Ramos (cell line): Measurements from ENCODE around the gene FAT3.

Experiments used
- in situ Hi-C: fragments of 300-500 bp; cut with MboI; formaldehyde crosslinking; loops from one replicate; pipeline ENCODE4 v1.14.3; 2022; ENCODE audit warnings: low sequenced_read_pairs; ENCODE audit not compliant: unreplicated experiment

FAT3 gene

DNA sequence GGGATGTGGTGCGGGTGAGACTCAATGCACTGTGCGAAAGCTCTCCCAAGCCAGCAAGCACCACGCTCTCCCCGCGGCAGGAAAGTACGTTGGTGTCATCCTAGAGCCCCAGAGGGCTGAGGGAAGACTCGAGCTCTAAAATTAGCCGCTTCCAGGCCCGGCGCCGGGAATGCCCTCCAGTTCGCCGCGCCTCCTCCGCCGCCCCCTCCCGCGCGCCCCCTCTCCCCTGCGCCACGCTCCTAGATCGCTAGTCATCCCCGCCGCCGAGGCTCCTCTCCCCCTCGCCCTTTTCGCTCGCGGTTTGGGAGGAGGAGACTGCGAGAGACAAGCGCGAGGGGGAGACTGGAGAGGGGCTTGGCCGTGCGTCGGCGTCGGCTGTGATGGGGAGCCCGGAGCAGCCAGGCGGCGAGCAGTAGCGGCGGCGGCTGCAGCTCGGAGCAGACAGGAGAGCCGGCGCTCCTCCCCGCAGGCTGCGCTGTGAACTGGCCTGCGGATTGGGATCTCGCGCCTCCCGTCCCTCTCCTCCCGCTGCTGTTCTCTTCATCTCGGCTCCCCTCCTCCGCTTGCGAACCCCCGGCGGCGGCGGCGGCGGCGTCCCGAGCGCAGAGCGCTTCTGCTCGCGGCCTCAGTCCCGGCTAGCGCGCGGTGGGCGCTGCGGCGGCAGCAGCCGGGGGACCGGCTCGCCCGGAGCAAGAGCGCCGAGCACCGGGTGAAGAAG is at the start of gene FAT3:
Gene FAT3 (plus strand): TSS at position 412 of the 718 bp plus-strand sequence. CDS start 127,295 bp downstream, outside the sequence.
- in situ Hi-C loops = no loop called here

DNA sequence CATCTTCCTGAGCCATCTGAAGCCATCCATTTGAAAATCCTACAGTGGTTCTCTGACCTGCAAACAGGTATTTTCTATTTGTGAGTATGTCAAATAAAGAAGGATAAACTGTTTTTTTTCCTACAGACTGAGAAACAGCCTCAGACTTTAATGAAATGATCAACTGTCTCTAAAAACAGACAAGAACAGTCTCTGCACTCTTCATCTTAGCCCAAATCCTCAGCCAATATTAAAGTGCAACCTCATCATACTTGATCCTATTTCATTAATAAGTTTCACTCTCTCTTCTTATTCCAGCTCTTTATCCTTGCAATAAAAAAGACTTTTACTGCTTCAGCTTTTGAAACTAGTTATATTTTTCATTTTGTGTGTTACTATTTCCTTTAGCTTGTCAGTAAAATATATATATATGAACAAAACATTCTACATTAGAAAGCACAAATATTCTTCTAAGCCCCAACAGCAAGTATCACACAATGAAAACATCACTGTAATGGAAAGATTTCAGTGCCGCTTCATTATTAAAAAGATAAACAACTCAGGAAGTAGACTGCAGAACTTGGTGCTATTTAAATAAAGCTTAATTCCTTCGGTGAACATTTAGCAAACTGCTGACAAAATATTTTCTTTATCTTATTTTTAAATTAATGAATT is 45.5 kb upstream of the FAT3 start:
- in situ Hi-C loops = no loop called here

DNA sequence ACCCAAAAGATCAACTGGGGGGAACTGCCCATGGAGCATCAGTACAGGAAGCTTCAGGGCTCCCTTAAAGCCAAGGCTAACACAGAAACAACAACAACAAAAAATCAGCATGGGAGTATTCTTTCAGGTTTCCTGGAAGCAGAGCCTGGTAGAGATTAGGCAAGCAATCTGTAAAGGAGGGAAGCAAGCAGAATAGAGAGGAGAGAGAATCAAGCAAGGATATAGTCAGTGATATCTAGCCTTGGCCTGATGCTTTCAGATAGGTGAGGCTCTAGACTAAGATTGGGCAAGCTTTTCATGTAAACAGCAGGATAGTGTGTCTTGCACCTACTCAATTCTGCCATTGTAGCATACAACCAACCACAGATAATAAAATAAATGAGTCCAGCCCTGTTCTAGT is 44.4 kb upstream of the FAT3 start:
- in situ Hi-C loops = no loop called here

DNA sequence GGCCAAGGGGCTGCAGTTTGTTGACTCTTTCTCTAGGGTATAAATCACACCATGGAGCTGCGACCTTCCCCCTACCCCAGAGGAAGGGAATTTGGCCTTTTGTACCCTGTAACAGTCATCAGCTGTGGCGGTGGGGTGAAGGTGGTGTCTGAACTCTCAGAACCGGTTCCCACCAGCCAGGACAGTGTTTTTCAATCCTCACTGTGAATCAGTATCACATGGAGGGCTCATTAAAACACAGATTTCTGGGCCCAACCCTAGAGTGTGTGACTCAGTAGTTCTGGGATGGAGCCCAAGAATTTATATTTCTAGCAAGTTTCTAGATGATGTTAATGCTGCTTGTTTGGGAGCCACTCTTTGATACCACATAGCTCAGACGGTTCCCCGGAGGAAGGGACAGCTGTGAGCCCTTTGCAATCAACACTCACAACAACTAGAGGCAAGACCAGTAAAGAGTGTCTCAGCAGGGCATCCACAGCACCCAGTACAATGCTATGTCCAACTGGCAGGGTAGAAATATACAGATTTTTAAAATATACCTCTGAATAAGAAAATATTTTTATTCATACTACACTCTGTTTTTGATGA is 43.9 kb upstream of the FAT3 start:
- in situ Hi-C loops = no loop called here

DNA sequence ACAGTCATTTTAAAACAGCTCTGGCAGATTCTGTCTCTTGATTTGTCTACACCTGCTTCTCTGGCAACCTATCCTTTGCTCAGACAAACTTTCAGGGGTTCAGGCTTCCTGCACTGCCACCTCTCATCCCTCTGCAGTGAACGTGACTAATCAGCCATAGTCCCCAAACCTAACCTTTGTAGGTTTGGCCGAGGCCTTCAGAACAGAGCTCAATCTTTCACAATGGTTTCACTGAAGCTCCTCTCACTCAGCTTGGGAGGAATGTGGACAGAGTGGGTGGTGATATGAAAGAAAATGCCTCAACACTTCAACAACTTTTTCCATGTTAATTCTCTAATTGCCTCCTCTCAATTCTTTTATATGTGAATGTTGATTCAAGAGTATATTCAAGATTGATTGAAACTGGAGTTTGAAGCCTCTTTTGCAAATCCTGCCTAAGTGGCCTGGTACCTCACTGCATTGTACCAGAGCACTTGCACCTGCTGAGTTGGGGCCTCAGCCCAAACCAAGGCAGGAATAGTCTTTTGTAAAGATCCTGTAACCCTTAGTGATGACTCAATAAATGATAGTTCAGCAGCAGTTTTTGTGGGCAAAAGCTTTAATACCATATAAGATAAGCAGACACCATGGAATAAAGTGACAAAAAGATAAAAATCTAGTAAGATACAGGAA is 33.9 kb upstream of the FAT3 start:
- in situ Hi-C loops = no loop called here

DNA sequence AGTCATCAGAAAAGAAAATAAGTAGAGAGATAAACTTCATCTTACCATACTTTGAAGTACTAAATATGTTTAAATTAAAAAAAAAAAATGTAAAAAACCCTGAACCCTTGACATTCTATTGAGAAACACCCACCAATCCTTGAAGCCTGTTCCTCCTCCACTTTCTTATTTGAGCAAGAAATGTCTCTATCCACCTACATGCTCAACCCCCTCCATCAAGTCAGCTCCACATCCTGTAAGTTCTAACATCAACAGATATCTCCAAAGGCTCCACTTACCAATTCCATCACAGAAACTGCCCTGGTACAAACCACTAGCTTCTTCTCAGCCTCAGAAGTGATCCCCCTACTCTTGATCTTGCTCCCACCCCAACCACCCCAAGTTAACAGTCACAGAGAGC is 32.5 kb upstream of the FAT3 start:
- in situ Hi-C loops = no loop called here

DNA sequence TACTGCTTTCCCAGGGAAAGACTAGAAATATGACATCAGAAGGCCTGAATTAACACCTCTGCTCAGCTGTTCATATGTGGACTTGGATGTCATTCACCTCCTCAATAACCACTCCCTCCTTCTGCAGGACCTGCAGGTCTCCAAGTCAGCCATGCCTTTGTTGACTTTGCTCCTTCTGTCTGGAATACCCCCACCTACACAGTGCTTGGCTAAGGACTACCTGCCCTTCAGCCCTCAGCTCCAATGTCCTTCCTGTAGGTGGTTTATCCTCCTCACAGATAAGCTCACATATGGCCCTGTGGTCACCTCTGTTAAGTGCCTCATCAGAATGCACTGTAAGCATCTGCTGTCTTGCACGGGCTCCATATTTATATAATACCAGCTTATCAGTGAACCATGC is 26.4 kb upstream of the FAT3 start:
- in situ Hi-C loops = no loop called here

DNA sequence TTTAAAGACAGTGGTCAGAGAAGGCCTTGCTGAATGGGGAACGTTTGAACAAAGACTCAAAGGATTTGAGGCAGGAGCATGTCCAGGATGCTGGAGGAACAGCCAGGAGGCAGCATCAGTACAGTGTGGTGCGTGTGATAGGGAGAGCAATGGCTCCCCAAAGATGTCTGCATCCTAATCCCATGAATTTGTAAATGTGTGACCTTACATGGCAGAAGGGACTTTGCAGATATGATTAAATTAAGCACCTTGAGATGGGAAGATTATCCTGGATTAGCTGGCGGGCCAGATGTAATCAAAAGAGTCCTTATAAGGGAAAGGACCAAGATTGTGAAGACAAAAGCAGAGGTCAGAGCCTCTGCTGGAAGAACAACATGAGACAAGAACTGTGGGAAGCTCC is 24.6 kb upstream of the FAT3 start:
- in situ Hi-C loops = no loop called here

DNA sequence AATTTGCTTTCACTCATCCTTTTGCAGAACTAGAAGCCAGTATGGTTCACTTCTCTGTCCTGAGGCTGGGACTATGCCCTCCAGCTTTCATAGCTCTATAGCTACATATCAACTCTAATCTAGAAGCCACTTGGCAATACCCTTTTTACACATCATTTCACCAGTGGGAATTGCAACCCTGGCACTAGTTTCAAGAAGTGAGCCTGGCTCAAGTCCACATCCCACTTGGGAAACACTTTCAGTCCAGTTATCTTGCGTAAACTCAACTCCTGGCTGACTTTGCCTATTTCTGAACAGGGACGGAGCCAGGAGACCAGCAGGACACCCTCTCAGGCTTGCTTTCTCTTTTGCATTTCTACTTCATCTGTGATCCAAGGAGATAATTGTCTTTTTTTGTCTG is 19.9 kb upstream of the FAT3 start:
- in situ Hi-C loops = no loop called here

DNA sequence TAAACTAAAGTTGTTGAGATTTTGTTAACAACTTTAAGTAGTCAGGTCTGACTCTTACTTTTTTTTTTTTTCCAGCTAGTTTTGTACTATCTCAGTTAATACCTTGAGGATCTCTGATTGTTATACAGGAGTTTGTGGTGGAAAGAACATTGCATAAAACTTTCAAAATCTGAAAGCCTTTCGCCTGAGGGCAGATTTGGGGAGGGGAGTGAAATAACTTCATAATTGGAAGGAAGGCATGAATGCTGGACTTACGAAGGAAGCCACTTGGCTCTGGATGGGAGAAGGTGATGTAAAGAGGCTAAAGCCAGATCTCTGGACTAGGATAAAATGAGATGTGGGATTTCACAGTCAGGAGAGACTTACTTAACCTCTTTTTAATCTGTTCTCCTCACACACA is 18.2 kb upstream of the FAT3 start:
- in situ Hi-C loops = no loop called here

DNA sequence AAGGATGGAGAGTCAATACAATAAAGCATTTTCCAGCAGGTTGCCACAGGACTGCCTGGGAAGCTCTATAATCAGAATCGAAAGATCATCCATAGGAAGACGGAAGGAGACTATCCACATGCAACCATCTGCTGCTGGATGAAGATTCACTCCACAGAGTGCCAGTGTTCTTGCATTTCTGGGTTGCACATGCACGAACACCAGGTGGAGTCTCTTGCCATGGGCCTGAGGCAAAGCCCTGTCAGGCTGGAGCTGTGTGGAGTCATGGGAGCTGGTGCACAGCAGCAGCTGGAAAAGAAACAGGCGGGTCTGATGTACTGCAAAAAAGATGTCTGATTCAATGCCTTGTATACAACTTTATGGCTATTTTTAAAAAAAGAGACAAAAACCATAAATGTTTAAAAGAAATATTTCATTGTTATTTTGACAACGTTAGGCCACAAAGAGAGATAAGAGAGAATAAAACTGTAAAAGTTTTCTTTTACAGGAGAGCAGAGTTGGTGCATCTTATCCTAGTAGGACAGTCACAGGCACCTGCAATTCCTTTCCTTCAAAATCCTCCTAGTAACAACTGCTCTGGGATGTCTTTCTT is 12.9 kb upstream of the FAT3 start:
- in situ Hi-C loops = no loop called here

DNA sequence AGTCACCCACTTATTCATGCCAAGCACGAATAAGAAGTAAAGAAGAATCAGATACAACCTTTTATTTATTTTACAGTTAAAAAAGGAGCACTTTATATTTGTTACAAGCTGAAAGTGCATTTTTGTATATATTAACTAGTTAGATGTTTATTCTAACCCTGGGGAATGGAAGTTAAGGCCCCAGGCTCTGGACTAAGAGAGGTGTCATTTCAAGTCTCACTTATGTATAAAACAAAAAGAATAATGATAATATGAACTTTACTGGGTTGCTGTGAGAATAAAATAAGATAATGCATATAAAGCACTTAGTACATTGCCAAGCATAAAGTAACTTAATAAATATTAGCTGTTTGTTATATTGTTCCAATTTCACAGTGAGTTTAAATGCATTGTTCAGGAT is 12.1 kb upstream of the FAT3 start:
- in situ Hi-C loops = no loop called here

DNA sequence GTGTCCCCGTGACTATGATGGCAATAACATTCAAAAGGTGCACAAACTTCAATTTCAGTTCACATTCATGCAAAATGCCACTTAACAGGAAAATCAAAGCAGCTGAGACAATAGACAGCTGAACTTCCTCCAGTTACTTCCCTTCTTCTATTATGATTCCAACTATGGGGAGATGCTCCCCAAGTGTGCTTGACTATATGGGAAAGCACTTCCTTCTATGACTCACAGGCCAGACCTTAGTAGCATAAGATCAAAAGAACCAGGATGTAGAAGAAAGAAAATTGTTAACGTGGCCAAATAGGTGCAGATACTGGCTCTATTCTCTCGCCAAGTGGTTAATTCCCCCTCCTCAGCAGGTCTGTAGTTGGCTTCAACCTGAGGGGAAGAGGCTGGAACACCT is 7.8 kb upstream of the FAT3 start:
- in situ Hi-C loops = no loop called here

DNA sequence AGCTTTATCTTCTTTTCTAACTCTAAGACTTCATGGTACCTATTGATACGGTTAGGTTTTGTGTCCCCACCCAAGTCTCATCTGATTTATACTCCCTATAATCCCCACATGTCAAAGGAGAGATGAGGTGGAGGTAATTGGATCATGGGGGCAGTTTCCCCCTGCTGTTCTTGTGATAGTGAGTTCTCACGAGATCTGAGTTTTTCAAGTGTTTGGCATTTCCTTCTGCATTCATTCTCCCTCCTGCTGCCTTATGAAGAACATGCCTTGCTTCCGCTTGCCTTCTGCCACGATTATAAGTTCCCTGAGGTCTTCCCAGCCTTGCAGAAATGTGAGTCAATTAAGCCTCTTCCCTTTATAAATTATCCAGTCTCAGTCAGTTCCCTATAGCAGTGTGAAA is 5.1 kb upstream of the FAT3 start:
- in situ Hi-C loops = no loop called here

DNA sequence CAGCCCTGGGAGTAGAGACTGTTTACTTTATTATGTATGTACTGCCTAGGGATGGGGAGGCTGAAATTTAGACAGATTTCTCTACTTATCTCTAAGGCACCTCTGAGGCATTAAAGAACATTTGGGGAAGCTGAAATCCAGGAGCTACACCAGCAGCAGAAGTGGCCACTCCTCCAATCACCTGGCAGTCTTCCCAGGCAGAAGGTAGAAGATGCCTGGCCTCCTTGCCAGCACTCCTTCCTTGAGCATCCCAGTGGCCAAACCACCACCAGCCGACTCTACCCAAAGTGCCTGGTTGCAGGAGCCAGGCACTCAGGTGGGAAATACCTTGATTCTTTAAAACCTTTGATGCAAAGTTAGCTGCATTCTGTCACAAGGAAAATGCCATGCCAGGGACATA is 1.9 kb upstream of the FAT3 start:
- in situ Hi-C loops = no loop called here

DNA sequence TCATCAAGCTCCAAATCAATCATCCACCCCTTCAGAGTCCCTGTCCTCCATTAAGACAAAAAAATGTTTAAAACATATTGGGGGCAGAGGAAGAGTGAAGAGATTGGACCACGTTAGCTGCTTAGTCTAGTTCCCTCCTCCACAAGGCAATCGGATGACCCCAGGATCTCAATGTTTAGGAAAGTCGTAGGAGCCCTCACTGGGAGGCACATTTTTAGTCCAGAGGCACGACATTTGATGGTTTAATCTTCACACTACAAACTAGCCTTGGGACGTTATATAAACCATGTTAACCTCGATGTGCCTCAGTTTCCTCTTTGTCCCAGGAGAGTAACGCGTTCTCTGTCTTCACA is 588 bp upstream of the FAT3 start:
- in situ Hi-C loops = no loop called here

DNA sequence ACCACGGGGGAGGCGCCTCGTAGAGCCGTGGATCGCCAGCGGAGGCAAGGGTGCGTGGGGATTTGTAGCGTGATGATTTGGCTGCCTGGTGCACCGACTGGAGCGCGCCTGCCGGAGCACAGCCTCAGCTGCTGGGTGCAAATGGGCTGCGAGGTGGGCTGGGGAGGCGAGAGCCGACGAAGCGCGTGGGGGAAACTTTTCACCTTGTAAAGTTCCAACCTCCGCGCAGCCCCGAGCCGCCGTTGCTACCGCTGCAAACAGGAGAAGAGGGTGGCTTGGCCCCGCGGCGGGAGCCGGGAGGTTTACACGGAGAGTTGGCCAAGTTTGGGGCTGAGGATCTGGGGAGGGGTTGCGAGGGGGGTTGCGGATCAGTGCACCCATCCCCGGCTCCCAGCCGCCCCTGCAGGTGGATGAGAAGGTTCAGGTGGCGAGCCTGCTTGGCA is 528 bp downstream of the FAT3 start:
- in situ Hi-C loops = no loop called here

DNA sequence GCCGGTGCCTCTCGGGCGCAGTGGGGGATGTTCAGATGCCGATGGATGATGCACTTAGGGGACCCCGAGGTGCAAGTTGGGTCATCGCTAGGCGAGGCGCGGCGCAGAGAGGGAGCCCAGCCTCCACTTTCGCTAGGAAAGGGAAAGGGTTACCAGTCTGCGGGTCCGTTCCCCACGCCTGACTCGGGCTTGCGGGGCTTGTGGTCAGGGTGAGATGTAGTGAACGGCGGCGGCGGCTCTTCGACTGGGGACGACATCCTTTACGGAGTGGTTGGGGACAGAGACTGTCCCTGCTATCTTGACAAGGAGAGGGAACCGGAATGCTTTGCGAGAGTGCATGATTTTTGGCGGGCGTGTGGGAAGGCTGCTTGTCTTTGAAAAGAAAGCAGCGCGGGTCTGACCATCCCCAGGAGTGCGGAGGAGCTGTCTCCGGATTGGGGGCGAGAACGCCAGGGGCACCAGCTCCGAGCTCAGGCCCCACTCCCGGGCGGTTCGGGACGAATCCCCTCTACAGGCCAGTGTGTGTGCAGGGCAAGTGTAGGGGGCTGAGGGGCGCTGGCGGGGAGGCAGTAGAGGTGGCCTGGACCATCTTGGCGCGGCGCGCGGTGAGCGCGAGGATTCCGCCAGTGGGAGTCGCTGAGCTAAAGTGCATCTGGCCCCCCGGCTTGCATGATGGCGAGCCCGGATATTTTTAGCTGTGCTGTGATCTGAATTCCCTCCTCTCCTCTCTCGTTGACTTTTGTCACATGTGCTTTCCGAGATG is 1.1 kb downstream of the FAT3 start:
- in situ Hi-C loops = no loop called here

DNA sequence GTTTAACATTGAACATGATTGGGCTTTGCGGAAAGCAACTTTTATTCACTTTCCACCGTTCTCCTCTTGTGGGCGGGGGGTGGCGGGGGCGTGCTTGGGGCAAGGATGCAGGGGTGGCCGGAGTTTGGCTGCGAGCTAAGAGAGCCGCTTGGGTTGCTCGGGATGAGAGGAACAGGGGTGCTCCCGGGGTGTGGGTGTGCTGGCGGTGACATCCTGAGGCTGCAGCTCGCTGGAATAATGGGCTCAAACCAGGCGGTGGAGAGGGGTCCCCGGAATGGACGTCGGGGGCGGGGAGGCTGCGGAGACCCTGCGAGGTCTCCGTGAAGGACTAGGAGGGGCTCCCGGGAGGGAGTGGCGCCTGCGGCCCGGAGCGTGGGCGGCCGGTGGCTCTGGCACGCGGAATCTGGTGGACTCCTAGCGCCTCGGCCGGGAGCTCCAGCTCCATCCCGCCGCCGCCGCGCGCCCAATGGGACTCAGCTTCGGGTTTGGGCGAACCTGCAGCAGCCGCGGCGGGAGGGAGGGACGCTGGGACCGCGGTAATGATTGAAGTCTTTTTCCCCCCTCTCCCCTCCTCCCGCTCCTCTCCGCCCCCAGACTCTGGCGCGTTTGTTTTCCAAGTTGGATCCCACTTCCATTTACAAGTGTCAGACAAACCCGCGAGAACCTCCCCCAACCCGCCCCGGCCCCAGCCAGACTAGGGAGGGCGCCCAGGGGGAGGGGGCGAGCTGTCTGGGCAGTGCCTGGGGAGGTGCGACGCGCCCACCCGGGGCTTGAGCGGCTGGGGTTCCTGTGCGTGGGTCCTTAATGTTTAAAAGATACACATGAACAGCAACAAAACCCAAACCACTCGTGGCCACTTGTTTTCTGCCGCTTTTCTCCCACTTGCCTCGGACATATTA is 2.0 kb downstream of the FAT3 start:
- in situ Hi-C loops = no loop called here
